ENCODE measurements around the gene ZNF410.
"Not testable (repeated sequence)": the region's sequence is repeated elsewhere in the genome, so short reads cannot be mapped to it uniquely, and the experiment has no call there.

Gene ZNF410

GRCh38 chr14:73888460-73888725 lies 1.7 kb downstream of the ZNF410 start:
- no peak overlapping the region; the same call in 1 of the 2 replicates for H3K27ac ChIP-seq (ENCODE audit: low read depth, low read length)
- H3K27me3 ChIP-seq (ENCODE audit: low read length), result no peaks in the 10 kb centered on the region
- peaks cover 5% of the 10 kb centered on the region; the same call in 1 of the 2 replicates for H3K36me3 ChIP-seq (ENCODE audit: low read length)
- peak overlapping the region; percentile 96 for H3K4me2 ChIP-seq (ENCODE audit: low read depth, low read length, poor library complexity, severe bottlenecking)
- no peak for TF ChIP-seq CTCF (IDR thresholded peaks at IDR 0.05; ENCODE audit: insufficient read depth, low read length, poor library complexity, severe bottlenecking)
- H3K9ac ChIP-seq (ENCODE audit: low read length), result peak overlapping the region; percentile 92
- H3K9me2 ChIP-seq (replicated peaks; ENCODE audit: insufficient read depth, low read length), result no peaks in the 10 kb centered on the region
- H3K9me3 ChIP-seq (ENCODE audit: insufficient read depth, low read length), result no peaks in the 10 kb centered on the region
- peak overlapping the region; percentile 75 for H3K4me3 ChIP-seq (ENCODE audit: insufficient read depth, low read length, poor library complexity, severe bottlenecking)
- H2AFZ ChIP-seq (ENCODE audit: low read depth, low read length, severe bottlenecking), result no peak overlapping the region
- peaks cover 6% of the 10 kb centered on the region; the same call in 1 of the 2 replicates for H4K20me1 ChIP-seq (ENCODE audit: low read depth, low read length)
- peaks cover 77% of the 10 kb centered on the region for H3K79me2 ChIP-seq (ENCODE audit: insufficient read depth, low read length)
- peaks cover 23% of the 10 kb centered on the region for H3F3A ChIP-seq (ENCODE audit: insufficient read depth)

- Histone ChIP-seq H2AFZ (ENCODE audit: low read depth, low read length, severe bottlenecking) (no peak overlapping the region), H3K9ac (ENCODE audit: low read length) (no peak overlapping the region), H3K9me2 (replicated peaks; ENCODE audit: insufficient read depth, low read length) (no peaks in the 10 kb centered on the region), H3K4me2 (ENCODE audit: low read depth, low read length, poor library complexity, severe bottlenecking) (peak overlapping the region; percentile 96), H3K79me2 (ENCODE audit: insufficient read depth, low read length) (peaks cover 79% of the 10 kb centered on the region), H3F3A (ENCODE audit: insufficient read depth) (peaks cover 19% of the 10 kb centered on the region), H3K27me3 (ENCODE audit: low read length) (no peaks in the 10 kb centered on the region), H4K20me1 (ENCODE audit: low read depth, low read length) (peaks cover 6% of the 10 kb centered on the region; the same call in 1 of the 2 replicates), H3K27ac (ENCODE audit: low read depth, low read length) (no peak overlapping the region), H3K4me3 (ENCODE audit: insufficient read depth, low read length, poor library complexity, severe bottlenecking) (peak overlapping the region; percentile 75), H3K9me3 (ENCODE audit: insufficient read depth, low read length) (no peaks in the 10 kb centered on the region), H3K36me3 (ENCODE audit: low read length) (peaks cover 10% of the 10 kb centered on the region; the same call in 1 of the 2 replicates)
- TF ChIP-seq EZH2phosphoT487 (conservative IDR thresholded peaks at IDR 0.05; ENCODE audit: low read length), result no peak
- TF ChIP-seq CTCF (IDR thresholded peaks at IDR 0.05; ENCODE audit: insufficient read depth, low read length, poor library complexity, severe bottlenecking), result no peak
Measured at GRCh38 chr14:73888971-73889370, 2.3 kb downstream of the ZNF410 start.

GRCh38 chr14:73889376-73889775 lies 2.7 kb downstream of the ZNF410 start:
- H3F3A ChIP-seq (ENCODE audit: insufficient read depth), result peaks cover 17% of the 10 kb centered on the region
- H3K27me3 ChIP-seq (ENCODE audit: low read length), result no peaks in the 10 kb centered on the region
- H4K20me1 ChIP-seq (ENCODE audit: low read depth, low read length), result peaks cover 6% of the 10 kb centered on the region; the same call in 1 of the 2 replicates
- no peak overlapping the region for H2AFZ ChIP-seq (ENCODE audit: low read depth, low read length, severe bottlenecking)
- no peak overlapping the region for H3K9ac ChIP-seq (ENCODE audit: low read length)
- no peaks in the 10 kb centered on the region for H3K9me3 ChIP-seq (ENCODE audit: insufficient read depth, low read length)
- no peak overlapping the region for H3K4me3 ChIP-seq (ENCODE audit: insufficient read depth, low read length, poor library complexity, severe bottlenecking)
- H3K4me2 ChIP-seq (ENCODE audit: low read depth, low read length, poor library complexity, severe bottlenecking), result no peak overlapping the region
- H3K27ac ChIP-seq (ENCODE audit: low read depth, low read length), result no peak overlapping the region
- TF ChIP-seq CTCF (IDR thresholded peaks at IDR 0.05; ENCODE audit: insufficient read depth, low read length, poor library complexity, severe bottlenecking) (no peak), EZH2phosphoT487 (conservative IDR thresholded peaks at IDR 0.05; ENCODE audit: low read length) (no peak)
- H3K9me2 ChIP-seq (replicated peaks; ENCODE audit: insufficient read depth, low read length), result no peaks in the 10 kb centered on the region
- H3K79me2 ChIP-seq (ENCODE audit: insufficient read depth, low read length), result peaks cover 79% of the 10 kb centered on the region
- H3K36me3 ChIP-seq (ENCODE audit: low read length), result peaks cover 12% of the 10 kb centered on the region; the same call in 1 of the 2 replicates

- H3K9me2 ChIP-seq (replicated peaks; ENCODE audit: insufficient read depth, low read length); H3K27ac ChIP-seq (ENCODE audit: low read depth, low read length); H3K4me2 ChIP-seq (ENCODE audit: low read depth, low read length, poor library complexity, severe bottlenecking); H3K27me3 ChIP-seq (ENCODE audit: low read length); H3K4me3 ChIP-seq (ENCODE audit: insufficient read depth, low read length, poor library complexity, severe bottlenecking); H2AFZ ChIP-seq (ENCODE audit: low read depth, low read length, severe bottlenecking); H4K20me1 ChIP-seq (ENCODE audit: low read depth, low read length); H3K9me3 ChIP-seq (ENCODE audit: insufficient read depth, low read length); H3F3A ChIP-seq (ENCODE audit: insufficient read depth); H3K9ac ChIP-seq (ENCODE audit: low read length): not testable (repeated sequence)
- Histone ChIP-seq H3K79me2 (ENCODE audit: insufficient read depth, low read length) (peaks cover 44% of the 10 kb centered on the region), H3K36me3 (ENCODE audit: low read length) (peaks cover 24% of the 10 kb centered on the region; the same call in 1 of the 2 replicates)
Measured at GRCh38 chr14:73894180-73894687, 7.6 kb downstream of the ZNF410 start.

Measured in SU-DHL-6 (cell line).